SK-N-SH (cell line): ENCODE results near the gene CES5A. TPM values are rescaled to one million over a fixed set of nuclear protein-coding genes. Genes with fewer than 3 reads are reported as not detected.
"Not testable (repeated sequence)": the region's sequence is repeated elsewhere in the genome, so short reads cannot be mapped to it uniquely, and the experiment has no call there.

ENCODE experiments used
- CTCF ChIA-PET: fragments of 300-600, 350-600 bp; formaldehyde crosslinking; extraction: SDS; loops from one replicate; lab custom pipeline; 2021; lab: Yijun Ruan, JAX
- POLR2A ChIA-PET: fragments of 350-600 bp; sonication (Branson Sonifier 250); formaldehyde crosslinking; extraction: SDS; loops from one replicate; lab custom pipeline; 2020; ENCODE audit warnings: antibody characterized with exemption, inconsistent platforms; lab: Yijun Ruan, JAX
- DNase-seq: peaks from one replicate; pipeline ENCODE4 v3.0.0; 2012
- H2AFZ ChIP-seq: fragments of 200-600 bp; sonication (generic); 2 replicates; pipeline ENCODE4 v1.8.1; 2016; ENCODE audit warnings: antibody characterized with exemption, mild to moderate bottlenecking, low read depth
- H3F3A ChIP-seq: fragments of 200-600 bp; sonication (generic); replicated peaks from 2 replicates; pipeline ENCODE3; 2016; ENCODE audit warnings: antibody characterized with exemption, mild to moderate bottlenecking; ENCODE audit not compliant: insufficient read depth
- H3K27ac ChIP-seq, 2 experiments: fragments of 200-500 bp in 1 of 2; fragments of 200-600 bp in 1 of 2; sonication (Bioruptor generic) in 1 of 2; sonication (generic), shearing (Covaris generic) in 1 of 2; 2 replicates each; pipeline versions ENCODE4 v1.5.1 to v1.6.1; 2014 to 2016; ENCODE audit warnings: low read depth in 2 of 2, inconsistent platforms in 1 of 2, low read length in 1 of 2, mild to moderate bottlenecking in 1 of 2, mixed read lengths in 1 of 2
- H3K27me3 ChIP-seq: fragments of 200-600 bp; sonication (generic), shearing (Covaris generic); 2 replicates; pipeline ENCODE4 v1.6.1; 2016; ENCODE audit warnings: mixed run types; ENCODE audit not compliant: insufficient read depth
- H3K36me3 ChIP-seq, 2 experiments: fragments of 200-500 bp in 1 of 2; fragments of 200-600 bp in 1 of 2; sonication (Bioruptor generic) in 1 of 2; sonication (generic) in 1 of 2; replicated peaks in 1 of 2; 2 replicates each; pipeline versions ENCODE3 to v1.5.1; 2014 to 2016; ENCODE audit warnings: low read length in 1 of 2, mild to moderate bottlenecking in 1 of 2; ENCODE audit not compliant: insufficient read depth in 2 of 2, control insufficient read depth in 1 of 2
- H3K4me1 ChIP-seq, 2 experiments: fragments of 200-500 bp in 1 of 2; fragments of 200-600 bp in 1 of 2; sonication (Bioruptor generic) in 1 of 2; sonication (generic), shearing (Covaris generic) in 1 of 2; 2 replicates each; pipeline versions ENCODE4 v1.5.1 to v1.6.1; 2014 to 2016; ENCODE audit warnings: low read depth in 1 of 2, low read length in 1 of 2, mixed run types in 1 of 2; ENCODE audit not compliant: insufficient read depth in 2 of 2, control insufficient read depth in 1 of 2
- H3K4me2 ChIP-seq: fragments of 200-600 bp; sonication (generic), shearing (Covaris generic); 2 replicates; pipeline ENCODE4 v1.6.1; 2017; ENCODE audit warnings: mixed run types
- H3K4me3 ChIP-seq, 2 experiments: fragments of 200-500 bp in 1 of 2; fragments of 200-600 bp in 1 of 2; sonication (Bioruptor generic) in 1 of 2; sonication (generic), shearing (Covaris generic) in 1 of 2; 2 replicates each; pipeline versions ENCODE4 v1.5.1 to v1.8.1; 2014 to 2016; ENCODE audit warnings: low read depth in 2 of 2, inconsistent platforms in 1 of 2, low read length in 1 of 2, mild to moderate bottlenecking in 1 of 2, mixed read lengths in 1 of 2, moderate library complexity in 1 of 2
- H3K79me2 ChIP-seq: fragments of 200-600 bp; sonication (generic); 2 replicates; pipeline ENCODE4 v1.8.1; 2017; ENCODE audit warnings: mild to moderate bottlenecking; ENCODE audit not compliant: insufficient read depth
- H3K9ac ChIP-seq: fragments of 200-600 bp; sonication (generic); 2 replicates; pipeline ENCODE4 v1.6.1; 2017; ENCODE audit warnings: mixed run types
- H3K9me2 ChIP-seq: fragments of 200-600 bp; sonication (generic); 2 replicates; pipeline ENCODE4 v1.6.1; 2017; ENCODE audit warnings: mixed run types
- H3K9me3 ChIP-seq: fragments of 200-600 bp; sonication (generic); 2 replicates; pipeline ENCODE4 v1.6.1; 2017; ENCODE audit warnings: mixed run types, mild to moderate bottlenecking, moderate library complexity
- H4K20me1 ChIP-seq: fragments of 200-600 bp; sonication (generic); 2 replicates; pipeline ENCODE4 v1.6.1; 2017; ENCODE audit warnings: mild to moderate bottlenecking, mixed run types; ENCODE audit not compliant: insufficient read depth
- CHD2 ChIP-seq: fragments of 150-350 bp; IDR thresholded peaks from 2 replicates; pipeline ENCODE4 v1.6.1; 2018; ENCODE audit warnings: low read length; ENCODE audit not compliant: partially characterized antibody
- ELF1 ChIP-seq: IDR thresholded peaks from 2 replicates; pipeline ENCODE4 v1.4.0; 2012
- EZH2phosphoT487 ChIP-seq: fragments of 200-600 bp; sonication (generic); IDR thresholded peaks from 2 replicates; pipeline ENCODE4 v1.6.1; 2017; ENCODE audit warnings: low read depth, mixed run types, mild to moderate bottlenecking, antibody characterized with exemption, moderate library complexity, borderline replicate concordance
- FOSL2 ChIP-seq: IDR thresholded peaks from 2 replicates; pipeline ENCODE4 v1.4.0; 2012; ENCODE audit warnings: low read depth, mild to moderate bottlenecking, moderate library complexity, borderline replicate concordance
- FOXJ3 ChIP-seq: sonication (generic); formaldehyde crosslinking; IDR thresholded peaks from 2 replicates; pipeline ENCODE4 v1.5.1; 2020; ENCODE audit warnings: mild to moderate bottlenecking, missing genetic modification reagents
- FOXM1 ChIP-seq: IDR thresholded peaks from 2 replicates; pipeline ENCODE4 v1.4.0; 2012; ENCODE audit warnings: low read depth, mild to moderate bottlenecking
- GABPA ChIP-seq: IDR thresholded peaks from 2 replicates; pipeline ENCODE4 v1.4.0; 2012; ENCODE audit warnings: low read depth, mild to moderate bottlenecking
- GATA2 ChIP-seq: sonication (generic); formaldehyde crosslinking; IDR thresholded peaks from 2 replicates; pipeline ENCODE4 v1.5.0; 2020; ENCODE audit warnings: mild to moderate bottlenecking, missing genetic modification reagents
- IRF3 ChIP-seq: fragments of 150-350 bp; IDR thresholded peaks from 2 replicates; pipeline ENCODE4 v1.6.1; 2016; ENCODE audit warnings: mild to moderate bottlenecking, low read depth, low read length
- JUND ChIP-seq: IDR thresholded peaks from 2 replicates; pipeline ENCODE4 v1.4.0; 2012
- MXI1 ChIP-seq: IDR thresholded peaks from 2 replicates; pipeline ENCODE4 v1.6.1; 2012; ENCODE audit warnings: mild to moderate bottlenecking, low read depth, low read length, improper control_type of control experiment
- NRF1 ChIP-seq: IDR thresholded peaks from 2 replicates; pipeline ENCODE4 v1.6.1; 2012; ENCODE audit warnings: low read depth, mild to moderate bottlenecking, low read length
- POLR2AphosphoS5 ChIP-seq: IDR thresholded peaks from 2 replicates; pipeline ENCODE4 v1.6.1; 2012; ENCODE audit warnings: low read depth, low read length
- RCOR1 ChIP-seq: fragments of 150-350 bp; IDR thresholded peaks from 2 replicates; pipeline ENCODE4 v1.6.1; 2017; ENCODE audit warnings: antibody characterized with exemption, low read length
- REST ChIP-seq: IDR thresholded peaks from 2 replicates; pipeline ENCODE4 v1.6.1; 2012; ENCODE audit warnings: mild to moderate bottlenecking, low read depth, low read length, moderate library complexity
- RFX5 ChIP-seq: IDR thresholded peaks from 2 replicates; pipeline ENCODE4 v1.6.1; 2012; ENCODE audit warnings: mild to moderate bottlenecking, improper control_type of control experiment, low read length
- SIN3A ChIP-seq: IDR thresholded peaks from 2 replicates; pipeline ENCODE4 v1.6.1; 2012; ENCODE audit warnings: low read depth, mild to moderate bottlenecking, low read length, moderate library complexity, borderline replicate concordance
- TAF1 ChIP-seq: IDR thresholded peaks from 2 replicates; pipeline ENCODE4 v1.6.1; 2012; ENCODE audit warnings: low read depth, mild to moderate bottlenecking, low read length, moderate library complexity, borderline replicate concordance
- YY1 ChIP-seq: IDR thresholded peaks from 2 replicates; pipeline ENCODE4 v1.4.0; 2012; ENCODE audit warnings: low read depth, mild to moderate bottlenecking
- WGBS: methylation state at CpG from one replicate; pipeline ENCODE4 v1.1.6; 2017; ENCODE audit warnings: low lambda C conversion rate; 5-methylcytosine and 5-hydroxymethylcytosine counted together
- polyA plus RNA-seq, 3 experiments: library from polyadenylated mRNA; depleted of rRNA; stranded (reverse); fragments of >200 nt; gene quantifications; 2 replicates each; pipeline ENCODE4 v1.2.3, GENCODE V29; 2012
- TF ChIP-seq, protein P1 (sequence below): IDR thresholded peaks from 2 replicates; pipeline ENCODE4 v1.4.0; 2012; ENCODE audit warnings: low read depth
- TF ChIP-seq, protein P2 (sequence below): IDR thresholded peaks from 2 replicates; pipeline ENCODE4; 2012

CES5A gene
- polyA plus RNA-seq, 1 of the 3 experiments (the other 2 are of a cell fraction), result not detected

GRCh38 chr16:55832425-55832772 is 42.8 kb downstream of the CES5A start (continued):
- TF ChIP-seq SIN3A, result no peak
- no peak for TF ChIP-seq FOSL2

- Histone ChIP-seq H3K27ac (no peak overlapping the region), H3K4me1 (peaks cover 0 to 3% of the 10 kb centered on the region in 2 experiments; a peak in 1 of 4 replicates), H3K9ac (no peak overlapping the region), H3K9me2 (no peaks in the 10 kb centered on the region), H2AFZ (no peak overlapping the region)
- no peak for DNase-seq
- whole genome bisulfite sequencing, result 36% methylated on average over 6 of the region's 6 CpGs
- TF ChIP-seq IRF3, result no peak
- no peak for TF ChIP-seq YY1
- TF ChIP-seq, protein P1, sequence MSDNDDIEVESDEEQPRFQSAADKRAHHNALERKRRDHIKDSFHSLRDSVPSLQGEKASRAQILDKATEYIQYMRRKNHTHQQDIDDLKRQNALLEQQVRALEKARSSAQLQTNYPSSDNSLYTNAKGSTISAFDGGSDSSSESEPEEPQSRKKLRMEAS, result no peak
- no peak for TF ChIP-seq TAF1
- no peak for TF ChIP-seq RFX5
- no peak for TF ChIP-seq ELF1
- no peak for TF ChIP-seq RCOR1
- TF ChIP-seq FOXJ3 (CRISPR knock-in tag), result no peak
- no peak for TF ChIP-seq FOXM1
- TF ChIP-seq MXI1, result no peak
- TF ChIP-seq REST, result no peak
- no peak for TF ChIP-seq NRF1
- TF ChIP-seq GATA2, result no peak
- TF ChIP-seq GABPA, result no peak
- no peak for TF ChIP-seq EZH2phosphoT487
- no peak for TF ChIP-seq CHD2
- no peak for TF ChIP-seq POLR2AphosphoS5
- no peak for TF ChIP-seq JUND
- TF ChIP-seq, protein P2, sequence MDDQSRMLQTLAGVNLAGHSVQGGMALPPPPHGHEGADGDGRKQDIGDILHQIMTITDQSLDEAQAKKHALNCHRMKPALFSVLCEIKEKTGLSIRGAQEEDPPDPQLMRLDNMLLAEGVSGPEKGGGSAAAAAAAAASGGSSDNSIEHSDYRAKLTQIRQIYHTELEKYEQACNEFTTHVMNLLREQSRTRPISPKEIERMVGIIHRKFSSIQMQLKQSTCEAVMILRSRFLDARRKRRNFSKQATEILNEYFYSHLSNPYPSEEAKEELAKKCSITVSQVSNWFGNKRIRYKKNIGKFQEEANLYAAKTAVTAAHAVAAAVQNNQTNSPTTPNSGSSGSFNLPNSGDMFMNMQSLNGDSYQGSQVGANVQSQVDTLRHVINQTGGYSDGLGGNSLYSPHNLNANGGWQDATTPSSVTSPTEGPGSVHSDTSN, result no peak
- TF ChIP-seq, all 33 proteins: peak for 0
- ChIA-PET CTCF (interaction anchor here (1.3 to 2.4 kb wide), 2 partner anchors 119 to 365 kb away, joined by 4 to 9 read pairs; no protein-coding TSS in a partner anchor), POLR2A (no interaction called here)
- no peaks in the 10 kb centered on the region for H4K20me1 ChIP-seq
- H3K4me2 ChIP-seq, result no peak overlapping the region
- H3K4me3 ChIP-seq, result no peak overlapping the region
- no peaks in the 10 kb centered on the region for H3K36me3 ChIP-seq
- no peaks in the 10 kb centered on the region for H3K9me3 ChIP-seq
- H3K27me3 ChIP-seq, result no peaks in the 10 kb centered on the region
- H3K79me2 ChIP-seq, result no peaks in the 10 kb centered on the region
- no peaks in the 10 kb centered on the region for H3F3A ChIP-seq
These were observed 44.4 kb downstream of the CES5A start for GRCh38 chr16:55830658-55831294.

DNA sequence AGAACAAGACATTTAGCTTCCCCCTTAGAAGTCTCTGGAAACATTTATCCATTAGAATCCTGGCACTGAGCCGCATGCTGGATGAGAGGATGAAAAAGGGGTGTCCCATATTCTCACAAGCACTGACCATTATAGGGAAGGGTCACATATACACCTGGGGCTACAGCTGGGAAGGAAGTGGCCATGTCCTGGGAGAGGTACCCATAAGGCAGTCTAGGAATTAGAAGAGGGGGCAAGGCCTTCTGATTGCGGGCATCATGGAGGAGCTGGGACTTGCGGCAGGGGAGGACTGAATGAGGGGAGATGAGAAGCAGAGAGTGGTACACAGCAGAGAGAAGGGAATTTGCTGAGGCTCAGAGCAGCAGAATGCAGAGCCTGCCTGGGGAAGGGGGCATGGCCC is 45.9 kb downstream of the CES5A start:
- H3K36me3 ChIP-seq, H3F3A ChIP-seq, H3K79me2 ChIP-seq, H3K9me3 ChIP-seq, H4K20me1 ChIP-seq, H3K4me1 ChIP-seq, H3K27me3 ChIP-seq, H3K27ac ChIP-seq, H3K4me2 ChIP-seq, H3K9ac ChIP-seq, H2AFZ ChIP-seq, H3K9me2 ChIP-seq, POLR2A ChIA-PET, H3K4me3 ChIP-seq, DNase-seq: not testable (repeated sequence)
- CTCF ChIA-PET, result interaction anchor here (1.2 to 2.4 kb wide), 2 partner anchors 117 to 368 kb away, joined by 3 to 9 read pairs; no protein-coding TSS in a partner anchor
- WGBS, result 74% methylated on average over 3 of the region's 3 CpGs
